Trophoblast cell (in vitro differentiated cells and primary cell): ENCODE data around the gene CCL2.

Experiments used
- DNase-seq, 2 donors: peaks; one replicate each; pipeline ENCODE4 v3.0.0-alpha.2; 2016
- H2AFZ ChIP-seq: 2 replicates; pipeline ENCODE4 v1.6.1; 2013; ENCODE audit warnings: low read length, moderate library complexity, mild to moderate bottlenecking; ENCODE audit not compliant: insufficient read depth, poor library complexity
- H2AK5ac ChIP-seq: 2 replicates; pipeline ENCODE4 v1.6.1; 2013; ENCODE audit warnings: mild to moderate bottlenecking, low read length
- H2BK120ac ChIP-seq: 2 replicates; pipeline ENCODE4 v1.6.1; 2013; ENCODE audit warnings: low read length, mild to moderate bottlenecking, moderate library complexity; ENCODE audit not compliant: insufficient read depth, poor library complexity
- H2BK12ac ChIP-seq: 2 replicates; pipeline ENCODE4 v1.6.1; 2013; ENCODE audit warnings: mild to moderate bottlenecking, low read length, moderate library complexity
- H2BK5ac ChIP-seq: 2 replicates; pipeline ENCODE4 v1.6.1; 2013; ENCODE audit warnings: low read length, low read depth, moderate library complexity, mild to moderate bottlenecking; ENCODE audit not compliant: poor library complexity
- H3K14ac ChIP-seq: 2 replicates; pipeline ENCODE4 v1.6.1; 2013; ENCODE audit warnings: mild to moderate bottlenecking, low read length
- H3K18ac ChIP-seq: 2 replicates; pipeline ENCODE4 v1.6.1; 2013; ENCODE audit warnings: mild to moderate bottlenecking, low read length
- H3K23ac ChIP-seq: 2 replicates; pipeline ENCODE4 v1.6.1; 2013; ENCODE audit warnings: low read length
- H3K27ac ChIP-seq: 2 replicates; pipeline ENCODE4 v1.5.1; 2013; ENCODE audit warnings: low read depth, mild to moderate bottlenecking, inconsistent platforms, low read length, moderate library complexity
- H3K27me3 ChIP-seq: 2 replicates; pipeline ENCODE4 v1.6.1; 2013; ENCODE audit warnings: inconsistent platforms, mild to moderate bottlenecking, low read length, moderate library complexity; ENCODE audit not compliant: insufficient read depth
- H3K36me3 ChIP-seq, 2 experiments: 1 replicate in 1 of 2; 2 replicates in 1 of 2; pipeline ENCODE4 v1.6.1; 2013; ENCODE audit warnings: low read length in 2 of 2, mild to moderate bottlenecking in 2 of 2, moderate library complexity in 1 of 2; ENCODE audit not compliant: insufficient read depth in 2 of 2, control insufficient read depth in 1 of 2
- H3K4ac ChIP-seq: 2 replicates; pipeline ENCODE4 v1.6.1; 2013; ENCODE audit warnings: low read depth, mild to moderate bottlenecking, low read length, moderate library complexity
- H3K4me1 ChIP-seq, 2 experiments: 1 replicate in 1 of 2; 2 replicates in 1 of 2; pipeline ENCODE4 v1.6.1; 2013; ENCODE audit warnings: low read length in 2 of 2, mild to moderate bottlenecking in 2 of 2, moderate library complexity in 1 of 2; ENCODE audit not compliant: insufficient read depth in 2 of 2, control insufficient read depth in 1 of 2
- H3K4me2 ChIP-seq: 2 replicates; pipeline ENCODE4 v1.6.1; 2013; ENCODE audit warnings: inconsistent platforms, mild to moderate bottlenecking, low read length, moderate library complexity
- H3K4me3 ChIP-seq: 2 replicates; pipeline ENCODE4 v1.5.1; 2013; ENCODE audit warnings: mild to moderate bottlenecking, low read depth, low read length, inconsistent platforms
- H3K79me1 ChIP-seq: one replicate; pipeline ENCODE4 v1.6.1; 2013; ENCODE audit warnings: low read length
- H3K79me2 ChIP-seq: 2 replicates; pipeline ENCODE4 v1.6.1; 2013; ENCODE audit warnings: low read length, mild to moderate bottlenecking; ENCODE audit not compliant: control insufficient read depth, insufficient read depth, poor library complexity
- H3K9ac ChIP-seq: 2 replicates; pipeline ENCODE4 v1.6.1; 2013; ENCODE audit warnings: mild to moderate bottlenecking, low read length
- H3K9me3 ChIP-seq: 2 replicates; pipeline ENCODE4 v1.6.1; 2013; ENCODE audit warnings: low read depth, mild to moderate bottlenecking, control low read depth, inconsistent platforms, low read length; ENCODE audit not compliant: insufficient read depth
- H4K12ac ChIP-seq: 2 replicates; pipeline ENCODE4 v1.6.1; 2013; ENCODE audit warnings: low read depth, mild to moderate bottlenecking, low read length, moderate library complexity
- H4K8ac ChIP-seq: 2 replicates; pipeline ENCODE4 v1.6.1; 2013; ENCODE audit warnings: low read depth, mild to moderate bottlenecking, low read length, moderate library complexity
- H4K91ac ChIP-seq: one replicate; pipeline ENCODE4 v1.6.1; 2013; ENCODE audit warnings: low read depth, mild to moderate bottlenecking, low read length, moderate library complexity
- WGBS: extraction: QIAGEN DNeasy Blood & Tissue Kit; methylation state at CpG from one replicate; pipeline ENCODE4 v1.1.7; 2013; ENCODE audit warnings: missing lambda C conversion rate; ENCODE audit not compliant: insufficient read length, insufficient coverage; ENCODE audit errors: extremely low coverage; 5-methylcytosine and 5-hydroxymethylcytosine counted together

The CCL2 gene

DNA sequence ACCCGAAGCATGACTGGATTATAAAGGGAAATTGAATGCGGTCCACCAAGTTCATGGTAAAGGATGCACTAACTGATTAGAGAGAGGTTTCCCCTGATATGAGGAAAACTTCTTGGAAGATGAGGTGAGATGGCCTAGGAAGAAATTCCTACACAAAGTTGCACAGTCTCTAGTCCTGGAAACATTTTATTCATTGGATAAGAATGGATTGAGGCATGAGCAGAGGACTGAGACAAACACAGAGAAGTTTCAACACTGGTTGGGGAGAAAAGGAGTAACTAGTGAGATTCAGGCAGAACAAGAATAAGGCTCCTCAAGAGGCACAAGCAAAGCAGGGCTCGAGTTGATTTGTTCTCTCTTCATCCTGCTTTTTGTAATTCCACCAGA is 2.0 kb upstream of the CCL2 start:
- no peak overlapping the region for H2BK5ac ChIP-seq
- H3K23ac ChIP-seq, result no peak overlapping the region
- no peak overlapping the region for H3K27ac ChIP-seq
- no peak overlapping the region for H3K9ac ChIP-seq
- no peak overlapping the region for H2AFZ ChIP-seq
- no peak overlapping the region for H2BK12ac ChIP-seq
- no peak overlapping the region for H3K4me2 ChIP-seq
- no peak overlapping the region for H3K14ac ChIP-seq
- no peak overlapping the region for H2BK120ac ChIP-seq
- peaks cover 17 to 25% of the 10 kb centered on the region in 2 experiments for H3K4me1 ChIP-seq
- H4K91ac ChIP-seq, result no peak overlapping the region
- no peaks in the 10 kb centered on the region for H3K79me2 ChIP-seq
- no CpG with 5 or more reads among the region's 3 CpGs for WGBS
- H3K36me3 ChIP-seq, result no peaks in the 10 kb centered on the region
- no peak for DNase-seq
- no peak overlapping the region for H2AK5ac ChIP-seq
- no peak overlapping the region for H4K8ac ChIP-seq
- no peaks in the 10 kb centered on the region for H3K9me3 ChIP-seq
- H3K4me3 ChIP-seq, result no peak overlapping the region
- H4K12ac ChIP-seq, result no peak overlapping the region
- peaks cover 5% of the 10 kb centered on the region for H3K79me1 ChIP-seq
- no peak overlapping the region for H3K4ac ChIP-seq
- H3K27me3 ChIP-seq, result no peaks in the 10 kb centered on the region
- no peak overlapping the region for H3K18ac ChIP-seq

DNA sequence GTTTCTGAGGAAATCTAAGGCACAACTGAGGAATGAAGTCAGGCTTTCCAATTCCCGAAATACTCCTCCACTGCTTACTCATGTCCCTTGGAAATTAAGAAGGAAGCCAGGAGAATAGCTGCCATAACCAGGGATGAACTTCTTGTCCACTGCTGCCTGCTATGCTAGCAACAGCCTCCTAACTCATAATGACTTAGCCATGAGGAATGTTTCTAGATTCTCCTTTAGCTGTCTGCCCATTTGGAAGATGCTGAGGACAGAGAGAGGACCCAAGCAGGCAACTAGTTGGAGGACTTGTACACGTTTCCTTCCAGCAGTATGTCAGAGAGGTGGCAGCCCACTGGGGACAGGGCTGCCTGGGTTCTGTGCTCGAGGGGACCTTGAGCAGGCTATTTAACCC is 939 bp upstream of the CCL2 start:
- Histone ChIP-seq H2BK120ac (peak overlapping the region; percentile 4), H3K27me3 (no peaks in the 10 kb centered on the region), H3K18ac (no peak overlapping the region), H3K36me3 (no peaks in the 10 kb centered on the region), H3K4me3 (no peak overlapping the region), H3K79me1 (peaks cover 5% of the 10 kb centered on the region), H2BK12ac (peak overlapping the region; percentile 18), H2AK5ac (peak overlapping the region; percentile 9), H3K9ac (no peak overlapping the region), H3K27ac (no peak overlapping the region), H3K9me3 (no peaks in the 10 kb centered on the region), H4K91ac (no peak overlapping the region), H3K79me2 (no peaks in the 10 kb centered on the region), H2BK5ac (no peak overlapping the region), H3K4me2 (no peak overlapping the region), H3K4ac (no peak overlapping the region), H3K4me1 (peaks cover 17 to 25% of the 10 kb centered on the region in 2 experiments), H2AFZ (peak overlapping the region; percentile 8), H3K23ac (no peak overlapping the region), H3K14ac (no peak overlapping the region), H4K12ac (no peak overlapping the region), H4K8ac (peak overlapping the region; percentile 22)
- WGBS, result no CpG with 5 or more reads among the region's 3 CpGs
- DNase-seq, result peak in 1 of 2 donors; percentile 14

DNA sequence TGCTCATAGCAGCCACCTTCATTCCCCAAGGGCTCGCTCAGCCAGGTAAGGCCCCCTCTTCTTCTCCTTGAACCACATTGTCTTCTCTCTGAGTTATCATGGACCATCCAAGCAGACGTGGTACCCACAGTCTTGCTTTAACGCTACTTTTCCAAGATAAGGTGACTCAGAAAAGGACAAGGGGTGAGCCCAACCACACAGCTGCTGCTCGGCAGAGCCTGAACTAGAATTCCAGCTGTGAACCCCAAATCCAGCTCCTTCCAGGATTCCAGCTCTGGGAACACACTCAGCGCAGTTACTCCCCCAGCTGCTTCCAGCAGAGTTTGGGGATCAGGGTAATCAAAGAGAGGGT is 272 bp downstream of the CCL2 start:
- Histone ChIP-seq H4K12ac (no peak overlapping the region), H2BK5ac (no peak overlapping the region), H3K79me1 (peaks cover 5% of the 10 kb centered on the region), H3K9ac (no peak overlapping the region), H2BK120ac (peak overlapping the region; percentile 10), H3K4me2 (peak overlapping the region; percentile 84), H2BK12ac (peak overlapping the region; percentile 12), H3K79me2 (no peaks in the 10 kb centered on the region), H3K18ac (no peak overlapping the region), H4K91ac (no peak overlapping the region), H3K4me1 (peaks cover 17 to 25% of the 10 kb centered on the region in 2 experiments), H3K14ac (peak overlapping the region; percentile 12), H2AFZ (peak overlapping the region; percentile 82), H3K27me3 (no peaks in the 10 kb centered on the region), H3K36me3 (no peaks in the 10 kb centered on the region), H3K27ac (peak overlapping the region; percentile 6), H3K23ac (no peak overlapping the region), H3K4ac (no peak overlapping the region), H3K4me3 (no peak overlapping the region), H3K9me3 (no peaks in the 10 kb centered on the region), H4K8ac (peak overlapping the region; percentile 3), H2AK5ac (no peak overlapping the region)
- WGBS, result no CpG with 5 or more reads among the region's 5 CpGs
- no peak for DNase-seq

DNA sequence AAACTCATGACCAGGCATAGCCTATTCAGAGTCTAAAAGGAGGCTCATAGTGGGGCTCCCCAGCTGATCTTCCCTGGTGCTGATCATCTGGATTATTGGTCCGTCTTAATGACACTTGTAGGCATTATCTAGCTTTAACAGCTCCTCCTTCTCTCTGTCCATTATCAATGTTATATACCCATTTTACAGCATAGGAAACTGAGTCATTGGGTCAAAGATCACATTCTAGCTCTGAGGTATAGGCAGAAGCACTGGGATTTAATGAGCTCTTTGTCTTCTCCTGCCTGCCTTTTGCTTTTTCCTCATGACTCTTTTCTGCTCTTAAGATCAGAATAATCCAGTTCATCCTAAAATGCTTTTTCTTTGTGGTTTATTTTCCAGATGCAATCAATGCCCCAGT is 756 bp downstream of the CCL2 start:
- Histone ChIP-seq H4K8ac (no peak overlapping the region), H3K79me2 (no peaks in the 10 kb centered on the region), H3K4me2 (no peak overlapping the region), H4K12ac (no peak overlapping the region), H2AK5ac (no peak overlapping the region), H3K9ac (no peak overlapping the region), H3K9me3 (no peaks in the 10 kb centered on the region), H3K14ac (no peak overlapping the region), H3K27me3 (no peaks in the 10 kb centered on the region), H3K27ac (no peak overlapping the region), H3K4me3 (no peak overlapping the region), H2BK120ac (no peak overlapping the region), H2AFZ (no peak overlapping the region), H2BK5ac (no peak overlapping the region), H3K4ac (no peak overlapping the region), H3K4me1 (peaks cover 17 to 25% of the 10 kb centered on the region in 2 experiments), H3K36me3 (no peaks in the 10 kb centered on the region), H3K18ac (no peak overlapping the region), H4K91ac (no peak overlapping the region), H3K23ac (no peak overlapping the region), H3K79me1 (peaks cover 5% of the 10 kb centered on the region), H2BK12ac (no peak overlapping the region)
- DNase-seq, result no peak
- no CpG with 5 or more reads among the region's 1 CpG for WGBS
